HEK293 (cell line): ENCODE measurements around the gene ELF3.

Source experiments
- CTCF ChIA-PET: fragments of 350-600 bp; formaldehyde crosslinking; extraction: SDS; loops from one replicate; lab custom pipeline; 2021; ENCODE audit warnings: antibody characterized with exemption; lab: Yijun Ruan, JAX
- POLR2A ChIA-PET: fragments of 300-600 bp; formaldehyde crosslinking; extraction: SDS; loops from one replicate; lab custom pipeline; 2020; ENCODE audit warnings: antibody characterized with exemption, inconsistent platforms; lab: Yijun Ruan, JAX
- H3K27ac ChIP-seq: fragments of 200-500 bp; sonication (Bioruptor generic); 2 replicates; pipeline ENCODE4 v1.5.1; 2014; ENCODE audit warnings: low read depth, low read length, control low read depth, inconsistent platforms; ENCODE audit errors: extremely low read depth
- H3K36me3 ChIP-seq, 2 experiments: fragments of 200-500 bp in 1 of 2; sonication (Bioruptor generic) in 1 of 2; 1 replicate in 1 of 2; 2 replicates in 1 of 2; pipeline ENCODE4 v1.5.1; 2014 to 2017; ENCODE audit warnings: inconsistent platforms in 2 of 2, low read length in 2 of 2; ENCODE audit not compliant: control insufficient read depth in 2 of 2, insufficient read depth in 1 of 2
- H3K4me1 ChIP-seq: fragments of 200-500 bp; sonication (Bioruptor generic); 2 replicates; pipeline ENCODE4 v1.5.1; 2014; ENCODE audit warnings: mild to moderate bottlenecking, low read length, inconsistent platforms; ENCODE audit not compliant: control insufficient read depth, insufficient read depth
- H3K4me3 ChIP-seq: 2 replicates; pipeline ENCODE4 v1.5.1; 2011; ENCODE audit warnings: low read depth, mild to moderate bottlenecking, control low read depth, low read length, moderate library complexity
- H3K9me3 ChIP-seq: fragments of 200-500 bp; sonication (Bioruptor generic); 2 replicates; pipeline ENCODE4 v1.5.1; 2014; ENCODE audit warnings: low read depth, low read length, inconsistent platforms; ENCODE audit not compliant: control insufficient read depth, insufficient read depth
- GFI1B ChIP-seq: fragments of 450-650 bp; formaldehyde crosslinking; IDR thresholded peaks from 2 replicates; pipeline ENCODE4 v1.5.1; 2016; ENCODE audit warnings: missing biosample characterization, missing genetic modification characterization
- HOXA7 ChIP-seq: sonication (generic); formaldehyde crosslinking; IDR thresholded peaks from 2 replicates; pipeline ENCODE4 v1.8.1; 2022; ENCODE audit warnings: missing genetic modification reagents, borderline replicate concordance
- HOXD13 ChIP-seq: sonication (generic); formaldehyde crosslinking; IDR thresholded peaks from 2 replicates; pipeline ENCODE4 v1.8.0; 2022; ENCODE audit warnings: missing genetic modification reagents, borderline replicate concordance
- KLF10 ChIP-seq: fragments of 450-650 bp; IDR thresholded peaks from 2 replicates; pipeline ENCODE4 v1.5.1; 2018; ENCODE audit warnings: missing biosample characterization, mild to moderate bottlenecking, missing genetic modification characterization
- KLF8 ChIP-seq: fragments of 450-650 bp; formaldehyde crosslinking; IDR thresholded peaks from 2 replicates; pipeline ENCODE4 v1.5.1; 2016; ENCODE audit warnings: missing biosample characterization, missing genetic modification characterization
- KLF9 ChIP-seq: fragments of 450-650 bp; formaldehyde crosslinking; IDR thresholded peaks from 2 replicates; pipeline ENCODE4 v1.5.1; 2016; ENCODE audit warnings: missing biosample characterization, missing genetic modification characterization, low read depth
- OVOL3 ChIP-seq: fragments of 450-650 bp; formaldehyde crosslinking; IDR thresholded peaks from 2 replicates; pipeline ENCODE4 v1.5.1; 2016; ENCODE audit warnings: missing biosample characterization, missing genetic modification characterization
- PRDM1 ChIP-seq: fragments of 450-650 bp; formaldehyde crosslinking; IDR thresholded peaks from 2 replicates; pipeline ENCODE4; 2016; ENCODE audit warnings: missing biosample characterization, missing genetic modification characterization
- SCRT1 ChIP-seq: fragments of 450-650 bp; formaldehyde crosslinking; IDR thresholded peaks from 2 replicates; pipeline ENCODE4 v1.5.1; 2016; ENCODE audit warnings: missing biosample characterization, missing genetic modification characterization, borderline replicate concordance
- SP3 ChIP-seq: fragments of 450-650 bp; formaldehyde crosslinking; IDR thresholded peaks from 2 replicates; pipeline ENCODE4 v1.5.1; 2016; ENCODE audit warnings: missing biosample characterization, missing genetic modification characterization
- ZBTB48 ChIP-seq: fragments of 450-650 bp; formaldehyde crosslinking; IDR thresholded peaks from 2 replicates; pipeline ENCODE4 v1.5.1; 2016; ENCODE audit warnings: missing biosample characterization, missing genetic modification characterization
- ZNF132 ChIP-seq: fragments of 450-650 bp; formaldehyde crosslinking; IDR thresholded peaks from 2 replicates; pipeline ENCODE4 v1.5.1; 2017; ENCODE audit warnings: missing biosample characterization, missing genetic modification characterization, borderline replicate concordance
- ZNF16 ChIP-seq: fragments of 450-650 bp; formaldehyde crosslinking; IDR thresholded peaks from 2 replicates; pipeline ENCODE4 v1.5.1; 2016; ENCODE audit warnings: low read depth, missing biosample characterization, missing genetic modification characterization
- ZNF2 ChIP-seq: fragments of 450-650 bp; formaldehyde crosslinking; IDR thresholded peaks from 2 replicates; pipeline ENCODE4 v1.5.1; 2016; ENCODE audit warnings: missing biosample characterization, missing genetic modification characterization
- ZNF239 ChIP-seq: fragments of 450-650 bp; formaldehyde crosslinking; IDR thresholded peaks from 2 replicates; pipeline ENCODE4 v1.5.1; 2016; ENCODE audit warnings: missing biosample characterization, missing genetic modification characterization
- ZNF341 ChIP-seq: fragments of 450-650 bp; formaldehyde crosslinking; IDR thresholded peaks from 2 replicates; pipeline ENCODE4; 2016; ENCODE audit warnings: low read depth, missing biosample characterization, missing genetic modification characterization
- ZNF366 ChIP-seq: fragments of 450-650 bp; formaldehyde crosslinking; conservative IDR thresholded peaks from 2 replicates; pipeline ENCODE4 v1.5.1; 2016; ENCODE audit warnings: missing biosample characterization, missing genetic modification characterization
- ZNF391 ChIP-seq: fragments of 450-650 bp; formaldehyde crosslinking; IDR thresholded peaks from 2 replicates; pipeline ENCODE4 v1.5.1; 2016; ENCODE audit warnings: low read depth, missing biosample characterization, missing genetic modification characterization, borderline replicate concordance
- ZNF48 ChIP-seq: fragments of 450-650 bp; formaldehyde crosslinking; IDR thresholded peaks from 2 replicates; pipeline ENCODE4 v1.5.1; 2016; ENCODE audit warnings: missing biosample characterization, missing genetic modification characterization
- ZNF510 ChIP-seq: fragments of 450-650 bp; formaldehyde crosslinking; IDR thresholded peaks from 2 replicates; pipeline ENCODE4 v1.5.1; 2018; ENCODE audit warnings: mild to moderate bottlenecking, missing genetic modification characterization, missing biosample characterization; ENCODE audit not compliant: insufficient replicate concordance
- ZNF544 ChIP-seq: fragments of 450-650 bp; formaldehyde crosslinking; IDR thresholded peaks from 2 replicates; pipeline ENCODE4 v1.5.0; 2017; ENCODE audit warnings: missing biosample characterization, missing genetic modification characterization
- ZNF600 ChIP-seq: fragments of 450-650 bp; formaldehyde crosslinking; IDR thresholded peaks from 2 replicates; pipeline ENCODE4 v1.5.1; 2016; ENCODE audit warnings: missing biosample characterization, missing genetic modification characterization
- ZNF621 ChIP-seq: fragments of 450-650 bp; formaldehyde crosslinking; IDR thresholded peaks from 2 replicates; pipeline ENCODE4 v1.5.1; 2017; ENCODE audit warnings: missing biosample characterization, missing genetic modification characterization
- ZNF623 ChIP-seq: fragments of 450-650 bp; formaldehyde crosslinking; IDR thresholded peaks from 2 replicates; pipeline ENCODE4 v1.5.1; 2016; ENCODE audit warnings: missing biosample characterization, missing genetic modification characterization
- ZNF626 ChIP-seq: fragments of 450-650 bp; sonication (Bioruptor Pico); formaldehyde crosslinking; IDR thresholded peaks from 2 replicates; pipeline ENCODE4 v1.5.1; 2018; ENCODE audit warnings: missing biosample characterization, missing genetic modification characterization, inconsistent platforms
- ZNF660 ChIP-seq: fragments of 450-650 bp; IDR thresholded peaks from 2 replicates; pipeline ENCODE4 v1.5.1; 2018; ENCODE audit warnings: missing biosample characterization, mild to moderate bottlenecking, missing genetic modification characterization
- TF ChIP-seq, protein P1 (sequence below): fragments of 450-650 bp; formaldehyde crosslinking; IDR thresholded peaks from 2 replicates; pipeline ENCODE4 v1.5.1; 2016; ENCODE audit warnings: missing biosample characterization, missing genetic modification characterization, low read depth
- TF ChIP-seq, protein P2 (sequence below): fragments of 450-650 bp; formaldehyde crosslinking; IDR thresholded peaks from 2 replicates; pipeline ENCODE4 v1.5.1; 2016; ENCODE audit warnings: missing biosample characterization, missing genetic modification characterization, low read depth
- TF ChIP-seq, protein P3 (sequence below): fragments of 450-650 bp; formaldehyde crosslinking; IDR thresholded peaks from 2 replicates; pipeline ENCODE4 v1.5.1; 2016; ENCODE audit warnings: missing biosample characterization, missing genetic modification characterization
- TF ChIP-seq, protein P4 (sequence below): fragments of 450-650 bp; formaldehyde crosslinking; IDR thresholded peaks from 2 replicates; pipeline ENCODE4 v1.5.1; 2016; ENCODE audit warnings: missing biosample characterization, missing genetic modification characterization, borderline replicate concordance

ELF3 gene

DNA sequence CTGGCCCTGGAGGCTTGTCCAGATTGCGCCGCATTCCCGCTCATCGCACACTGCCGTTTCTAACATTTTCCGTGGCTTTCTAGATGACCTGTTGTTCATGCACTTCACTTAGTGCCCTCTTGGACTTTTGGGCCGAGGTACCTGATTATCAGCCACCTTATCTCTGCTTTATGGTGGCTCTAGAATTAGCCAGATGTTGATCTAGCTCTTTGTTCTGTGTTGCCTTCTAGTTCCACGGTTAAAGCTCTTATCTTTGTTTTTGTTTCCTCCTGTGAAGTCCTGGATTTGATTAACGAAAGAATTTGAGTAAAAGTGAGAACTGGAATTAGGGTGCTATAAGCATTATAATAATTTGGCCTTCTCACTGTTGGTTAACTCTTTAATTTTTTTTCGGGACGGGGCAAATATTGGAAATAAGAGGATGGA is 27.0 kb upstream of the ELF3 start (continued):
- TF ChIP-seq HOXA7 (CRISPR knock-in tag), result no peak
- 0 out of 2 replicates have a peak, but pooled peaks have one; percentile 8 for TF ChIP-seq ZNF366
- 0 out of 2 replicates have a peak, but pooled peaks have one; percentile 17 for TF ChIP-seq KLF8
- peak; percentile 32; the same call in 1 of the 2 replicates for TF ChIP-seq ZNF2 (tag by site-specific recombination)
- TF ChIP-seq ZNF239 (tag by site-specific recombination), result no peak
- TF ChIP-seq SCRT1, result peak; percentile 58; the same call in 1 of the 2 replicates
- peak; percentile 33; the same call in 1 of the 2 replicates for TF ChIP-seq ZNF341 (tag by site-specific recombination)
- no peak for TF ChIP-seq KLF10 (tag by site-specific recombination)
- 0 out of 2 replicates have a peak, but pooled peaks have one; percentile 37 for TF ChIP-seq ZBTB48 (tag by site-specific recombination)
- 0 out of 2 replicates have a peak, but pooled peaks have one; percentile 5 for TF ChIP-seq ZNF660 (tag by site-specific recombination)
- TF ChIP-seq GFI1B (tag by site-specific recombination), result peak; percentile 38; the same call in 1 of the 2 replicates
- TF ChIP-seq, protein P1, sequence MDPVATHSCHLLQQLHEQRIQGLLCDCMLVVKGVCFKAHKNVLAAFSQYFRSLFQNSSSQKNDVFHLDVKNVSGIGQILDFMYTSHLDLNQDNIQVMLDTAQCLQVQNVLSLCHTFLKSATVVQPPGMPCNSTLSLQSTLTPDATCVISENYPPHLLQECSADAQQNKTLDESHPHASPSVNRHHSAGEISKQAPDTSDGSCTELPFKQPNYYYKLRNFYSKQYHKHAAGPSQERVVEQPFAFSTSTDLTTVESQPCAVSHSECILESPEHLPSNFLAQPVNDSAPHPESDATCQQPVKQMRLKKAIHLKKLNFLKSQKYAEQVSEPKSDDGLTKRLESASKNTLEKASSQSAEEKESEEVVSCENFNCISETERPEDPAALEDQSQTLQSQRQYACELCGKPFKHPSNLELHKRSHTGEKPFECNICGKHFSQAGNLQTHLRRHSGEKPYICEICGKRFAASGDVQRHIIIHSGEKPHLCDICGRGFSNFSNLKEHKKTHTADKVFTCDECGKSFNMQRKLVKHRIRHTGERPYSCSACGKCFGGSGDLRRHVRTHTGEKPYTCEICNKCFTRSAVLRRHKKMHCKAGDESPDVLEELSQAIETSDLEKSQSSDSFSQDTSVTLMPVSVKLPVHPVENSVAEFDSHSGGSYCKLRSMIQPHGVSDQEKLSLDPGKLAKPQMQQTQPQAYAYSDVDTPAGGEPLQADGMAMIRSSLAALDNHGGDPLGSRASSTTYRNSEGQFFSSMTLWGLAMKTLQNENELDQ (tag by site-specific recombination), result no peak
- 0 out of 2 replicates have a peak, but pooled peaks have one; percentile 27 for TF ChIP-seq SP3 (tag by site-specific recombination)
- no peak for TF ChIP-seq ZNF626 (tag by site-specific recombination)
- TF ChIP-seq, protein P2, sequence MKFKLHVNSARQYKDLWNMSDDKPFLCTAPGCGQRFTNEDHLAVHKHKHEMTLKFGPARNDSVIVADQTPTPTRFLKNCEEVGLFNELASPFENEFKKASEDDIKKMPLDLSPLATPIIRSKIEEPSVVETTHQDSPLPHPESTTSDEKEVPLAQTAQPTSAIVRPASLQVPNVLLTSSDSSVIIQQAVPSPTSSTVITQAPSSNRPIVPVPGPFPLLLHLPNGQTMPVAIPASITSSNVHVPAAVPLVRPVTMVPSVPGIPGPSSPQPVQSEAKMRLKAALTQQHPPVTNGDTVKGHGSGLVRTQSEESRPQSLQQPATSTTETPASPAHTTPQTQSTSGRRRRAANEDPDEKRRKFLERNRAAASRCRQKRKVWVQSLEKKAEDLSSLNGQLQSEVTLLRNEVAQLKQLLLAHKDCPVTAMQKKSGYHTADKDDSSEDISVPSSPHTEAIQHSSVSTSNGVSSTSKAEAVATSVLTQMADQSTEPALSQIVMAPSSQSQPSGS (tag by site-specific recombination), result no peak

DNA sequence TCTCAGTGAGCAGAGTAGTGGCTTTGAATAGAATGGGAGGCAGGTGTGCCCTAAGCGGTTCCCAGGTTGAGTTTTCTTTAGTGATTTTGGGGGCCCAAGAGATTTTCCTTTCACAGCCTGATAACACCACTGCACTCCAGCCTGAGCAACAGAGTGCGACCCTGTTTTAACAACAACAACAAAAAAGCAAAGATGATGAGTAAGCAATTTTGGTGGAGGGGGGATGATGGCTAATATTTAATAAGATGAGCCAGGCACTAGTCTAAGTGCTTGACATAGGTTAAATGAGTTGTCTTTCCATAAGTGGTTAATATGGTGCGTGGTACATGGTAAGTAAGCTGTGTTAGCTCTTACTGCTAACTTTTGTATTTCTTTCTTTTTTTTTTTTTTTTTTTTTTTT is 25.9 kb upstream of the ELF3 start:
- Histone ChIP-seq H3K36me3 (peaks cover 4 to 11% of the 10 kb centered on the region in 2 experiments; a peak in 2 of 3 replicates), H3K4me3 (no peak overlapping the region), H3K27ac (no peak overlapping the region), H3K4me1 (no peaks in the 10 kb centered on the region), H3K9me3 (no peaks in the 10 kb centered on the region)
- POLR2A ChIA-PET, result interaction anchor here (1.0 kb wide), 1 partner anchor 15 kb away, joined by 3 read pairs; no protein-coding TSS in a partner anchor
- CTCF ChIA-PET, result interaction anchor here (0.7 to 3.3 kb wide), 4 partner anchors 15 to 151 kb away, joined by 3 to 14 read pairs (median 4); no protein-coding TSS in a partner anchor
- TF ChIP-seq ZBTB48 (tag by site-specific recombination), result no peak
- no peak for TF ChIP-seq ZNF626 (tag by site-specific recombination)
- no peak for TF ChIP-seq ZNF391 (tag by site-specific recombination)
- no peak for TF ChIP-seq ZNF623 (tag by site-specific recombination)
- TF ChIP-seq PRDM1, result no peak
- no peak for TF ChIP-seq ZNF510
- TF ChIP-seq ZNF48, result no peak
- TF ChIP-seq OVOL3, result no peak
- no peak for TF ChIP-seq ZNF544 (tag by site-specific recombination)
- no peak for TF ChIP-seq ZNF621 (tag by site-specific recombination)
- TF ChIP-seq ZNF600 (tag by site-specific recombination), result no peak
- TF ChIP-seq ZNF16 (tag by site-specific recombination), result no peak
- TF ChIP-seq, protein P3, sequence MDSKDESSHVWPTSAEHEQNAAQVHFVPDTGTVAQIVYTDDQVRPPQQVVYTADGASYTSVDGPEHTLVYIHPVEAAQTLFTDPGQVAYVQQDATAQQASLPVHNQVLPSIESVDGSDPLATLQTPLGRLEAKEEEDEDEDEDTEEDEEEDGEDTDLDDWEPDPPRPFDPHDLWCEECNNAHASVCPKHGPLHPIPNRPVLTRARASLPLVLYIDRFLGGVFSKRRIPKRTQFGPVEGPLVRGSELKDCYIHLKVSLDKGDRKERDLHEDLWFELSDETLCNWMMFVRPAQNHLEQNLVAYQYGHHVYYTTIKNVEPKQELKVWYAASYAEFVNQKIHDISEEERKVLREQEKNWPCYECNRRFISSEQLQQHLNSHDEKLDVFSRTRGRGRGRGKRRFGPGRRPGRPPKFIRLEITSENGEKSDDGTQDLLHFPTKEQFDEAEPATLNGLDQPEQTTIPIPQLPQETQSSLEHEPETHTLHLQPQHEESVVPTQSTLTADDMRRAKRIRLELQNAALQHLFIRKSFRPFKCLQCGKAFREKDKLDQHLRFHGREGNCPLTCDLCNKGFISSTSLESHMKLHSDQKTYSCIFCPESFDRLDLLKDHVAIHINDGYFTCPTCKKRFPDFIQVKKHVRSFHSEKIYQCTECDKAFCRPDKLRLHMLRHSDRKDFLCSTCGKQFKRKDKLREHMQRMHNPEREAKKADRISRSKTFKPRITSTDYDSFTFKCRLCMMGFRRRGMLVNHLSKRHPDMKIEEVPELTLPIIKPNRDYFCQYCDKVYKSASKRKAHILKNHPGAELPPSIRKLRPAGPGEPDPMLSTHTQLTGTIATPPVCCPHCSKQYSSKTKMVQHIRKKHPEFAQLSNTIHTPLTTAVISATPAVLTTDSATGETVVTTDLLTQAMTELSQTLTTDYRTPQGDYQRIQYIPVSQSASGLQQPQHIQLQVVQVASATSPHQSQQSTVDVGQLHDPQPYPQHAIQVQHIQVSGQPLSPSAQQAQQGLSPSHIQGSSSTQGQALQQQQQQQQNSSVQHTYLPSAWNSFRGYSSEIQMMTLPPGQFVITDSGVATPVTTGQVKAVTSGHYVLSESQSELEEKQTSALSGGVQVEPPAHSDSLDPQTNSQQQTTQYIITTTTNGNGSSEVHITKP (tag by site-specific recombination), result no peak
- TF ChIP-seq ZNF132 (tag by site-specific recombination), result no peak
- TF ChIP-seq KLF9 (tag by site-specific recombination), result no peak
- TF ChIP-seq, protein P4, sequence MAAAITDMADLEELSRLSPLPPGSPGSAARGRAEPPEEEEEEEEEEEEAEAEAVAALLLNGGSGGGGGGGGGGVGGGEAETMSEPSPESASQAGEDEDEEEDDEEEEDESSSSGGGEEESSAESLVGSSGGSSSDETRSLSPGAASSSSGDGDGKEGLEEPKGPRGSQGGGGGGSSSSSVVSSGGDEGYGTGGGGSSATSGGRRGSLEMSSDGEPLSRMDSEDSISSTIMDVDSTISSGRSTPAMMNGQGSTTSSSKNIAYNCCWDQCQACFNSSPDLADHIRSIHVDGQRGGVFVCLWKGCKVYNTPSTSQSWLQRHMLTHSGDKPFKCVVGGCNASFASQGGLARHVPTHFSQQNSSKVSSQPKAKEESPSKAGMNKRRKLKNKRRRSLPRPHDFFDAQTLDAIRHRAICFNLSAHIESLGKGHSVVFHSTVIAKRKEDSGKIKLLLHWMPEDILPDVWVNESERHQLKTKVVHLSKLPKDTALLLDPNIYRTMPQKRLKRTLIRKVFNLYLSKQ (tag by site-specific recombination), result no peak
- TF ChIP-seq HOXD13 (CRISPR knock-in tag), result no peak
